Sigmoid colon (tissue), 7 donors: Measurements from ENCODE around the gene PRKACG. TPM values are rescaled to one million over a fixed set of nuclear protein-coding genes. Genes with fewer than 3 reads are reported as not detected.
"Not testable (repeated sequence)": the region's sequence is repeated elsewhere in the genome, so short reads cannot be mapped to it uniquely, and the experiment has no call there.

Experiments used
- DNase-seq: peaks from one replicate; pipeline ENCODE4 v3.0.0-alpha.2; 2019
- H3K27ac ChIP-seq, 4 donors: fragments of 200-600 bp; sonication (generic); one replicate each; pipeline ENCODE4 v1.5.1; 2016 to 2019; ENCODE audit warnings: mild to moderate bottlenecking in 1 of 4
- H3K27me3 ChIP-seq, 3 donors: fragments of 200-600 bp; sonication (generic); one replicate each; pipeline ENCODE4 v1.5.1; 2019; ENCODE audit warnings: mild to moderate bottlenecking in 1 of 3
- H3K36me3 ChIP-seq, 4 donors: fragments of 200-600 bp; sonication (generic); one replicate each; pipeline ENCODE4 v1.5.1; 2016 to 2019
- H3K4me1 ChIP-seq, 4 donors: fragments of 200-600 bp; sonication (generic); one replicate each; pipeline ENCODE4 v1.5.1; 2017 to 2019
- H3K4me3 ChIP-seq, 4 donors: fragments of 200-600 bp; sonication (generic); one replicate each; pipeline ENCODE4 v1.5.1; 2017 to 2019; ENCODE audit warnings: mild to moderate bottlenecking in 2 of 4, moderate library complexity in 1 of 4
- H3K9me3 ChIP-seq, 4 donors: fragments of 200-600 bp in 3 of 4; sonication (generic) in 3 of 4; one replicate each; pipeline versions ENCODE4 v1.5.1 to v1.6.1; 2013 to 2019
- CTCF ChIP-seq, 4 experiments: fragments of 450-650 bp in 3 of 4; fragments of 200-600 bp in 1 of 4; IDR thresholded peaks; one replicate each; pipeline ENCODE4 v1.5.1; 2016 to 2019; ENCODE audit warnings: antibody characterized with exemption in 4 of 4, mild to moderate bottlenecking in 3 of 4, moderate library complexity in 2 of 4
- EP300 ChIP-seq, 4 donors: sonication (generic); formaldehyde crosslinking; IDR thresholded peaks; one replicate each; pipeline ENCODE4 v1.6.1; 2017; ENCODE audit warnings: antibody characterized with exemption in 4 of 4
- POLR2A ChIP-seq, 2 donors: fragments of 450-650 bp; IDR thresholded peaks; one replicate each; pipeline ENCODE4 v1.6.1; 2016; ENCODE audit warnings: antibody characterized with exemption in 2 of 2, mild to moderate bottlenecking in 2 of 2, moderate library complexity in 2 of 2
- POLR2AphosphoS5 ChIP-seq, 4 donors: sonication (generic); formaldehyde crosslinking; IDR thresholded peaks; one replicate each; pipeline ENCODE4 v1.6.1; 2017; ENCODE audit warnings: antibody characterized with exemption in 4 of 4
- WGBS, 2 donors: extraction: QIAGEN DNeasy Blood & Tissue Kit; methylation state at CpG; one replicate each; pipeline ENCODE4 v1.1.7; 2013; 5-methylcytosine and 5-hydroxymethylcytosine counted together
- intact Hi-C: fragments of 100-400 bp; cut with DNase I; formaldehyde crosslinking; loops from one replicate; pipeline ENCODE4 v1.15.1; 2023
- polyA plus RNA-seq, 3 donors: library from polyadenylated mRNA; stranded (reverse); fragments of 200-250 nt; gene quantifications; one replicate each; pipeline ENCODE4 v1.2.3, GENCODE V29; 2013
- total RNA-seq, 4 donors: library from RNA; depleted of rRNA; stranded (reverse); fragments of >200 nt; gene quantifications; one replicate each; pipeline ENCODE4 v1.1.0, GENCODE V29; 2016
- donor health status: healthy with polysubstance abuse.
- donor health status: Bipolar disorder and iron deficiency.
- donor health status: healthy.

PRKACG gene
- total and polyA plus RNA-seq, 7 donors: not detected

- Histone ChIP-seq H3K27ac (no peak overlapping the region), H3K9me3 (no peaks in the 10 kb centered on the region), H3K4me3 (no peak overlapping the region), H3K4me1 (no peaks in the 10 kb centered on the region), H3K27me3 (no peaks in the 10 kb centered on the region), H3K36me3 (peaks cover 0 to 13% (median 0%) of the 10 kb centered on the region in 4 donors)
- intact Hi-C loops: loop anchor here (2.0 kb wide), 1 partner anchor 138 kb away; no protein-coding TSS in a partner anchor
- DNase-seq: no peak
- no peak for TF ChIP-seq CTCF (IDR thresholded peaks at IDR 0.05)
- TF ChIP-seq POLR2AphosphoS5 (IDR thresholded peaks at IDR 0.05): no peak
- no peak for TF ChIP-seq POLR2A (IDR thresholded peaks at IDR 0.05)
- TF ChIP-seq EP300 (IDR thresholded peaks at IDR 0.05): no peak
- WGBS, 2 donors: 82 to 83% methylated on average over 1 of the region's 1 CpG
Measured at GRCh38 chr9:69054989-69055388, 41.1 kb upstream of the PRKACG start.

GRCh38 chr9:69050936-69051335 is 37.0 kb upstream of the PRKACG start:
- H3K9me3 ChIP-seq, H3K27ac ChIP-seq, H3K4me1 ChIP-seq, DNase-seq, H3K4me3 ChIP-seq, H3K27me3 ChIP-seq, intact Hi-C loops: not testable (repeated sequence)
- 88 to 90% methylated on average over 12 of the region's 12 CpGs for WGBS, 2 donors
- peaks cover 9 to 42% (median 11%) of the 10 kb centered on the region in 4 donors for H3K36me3 ChIP-seq

- WGBS, 2 donors: 87 to 96% methylated on average over 6 of the region's 6 CpGs
- Histone ChIP-seq H3K9me3 (no peaks in the 10 kb centered on the region), H3K4me1 (peaks cover 0 to 9% (median 7%) of the 10 kb centered on the region in 4 donors), H3K4me3 (no peak overlapping the region), H3K27ac (no peak overlapping the region), H3K36me3 (peaks cover 9 to 39% (median 11%) of the 10 kb centered on the region in 4 donors), H3K27me3 (no peaks in the 10 kb centered on the region)
- intact Hi-C loops: no loop called here
- DNase-seq: no peak
- TF ChIP-seq CTCF (IDR thresholded peaks at IDR 0.05) (no peak), POLR2A (IDR thresholded peaks at IDR 0.05) (no peak), EP300 (IDR thresholded peaks at IDR 0.05) (no peak), POLR2AphosphoS5 (IDR thresholded peaks at IDR 0.05) (no peak)
Measured at GRCh38 chr9:69049094-69049493, 35.2 kb upstream of the PRKACG start.

- no peaks in the 10 kb centered on the region for H3K9me3 ChIP-seq
- H3K4me1 ChIP-seq: peaks cover 0 to 10% (median 7%) of the 10 kb centered on the region in 4 donors
- peaks cover 9 to 39% (median 11%) of the 10 kb centered on the region in 4 donors for H3K36me3 ChIP-seq
- H3K4me3 ChIP-seq: no peak overlapping the region
- H3K27ac ChIP-seq: no peak overlapping the region
- 63 to 68% methylated on average over 4 of the region's 4 CpGs for WGBS, 2 donors
- H3K27me3 ChIP-seq: no peaks in the 10 kb centered on the region
- intact Hi-C loops: no loop called here
- TF ChIP-seq POLR2AphosphoS5 (IDR thresholded peaks at IDR 0.05) (no peak), CTCF (IDR thresholded peaks at IDR 0.05) (no peak), EP300 (IDR thresholded peaks at IDR 0.05) (no peak), POLR2A (IDR thresholded peaks at IDR 0.05) (no peak)
- no peak for DNase-seq
Measured at GRCh38 chr9:69047371-69047770, 33.5 kb upstream of the PRKACG start.

GRCh38 chr9:69046723-69047122 is 32.8 kb upstream of the PRKACG start:
- no peak overlapping the region for H3K27ac ChIP-seq
- H3K27me3 ChIP-seq: no peaks in the 10 kb centered on the region
- WGBS, 2 donors: 65 to 79% methylated on average over 4 of the region's 4 CpGs
- H3K36me3 ChIP-seq: peaks cover 9 to 39% (median 11%) of the 10 kb centered on the region in 4 donors
- no peak for DNase-seq
- H3K4me3 ChIP-seq: no peak overlapping the region
- H3K4me1 ChIP-seq: peaks cover 0 to 10% (median 7%) of the 10 kb centered on the region in 4 donors
- H3K9me3 ChIP-seq: no peaks in the 10 kb centered on the region
- intact Hi-C loops: no loop called here
- TF ChIP-seq POLR2AphosphoS5 (IDR thresholded peaks at IDR 0.05) (no peak), CTCF (IDR thresholded peaks at IDR 0.05) (no peak), POLR2A (IDR thresholded peaks at IDR 0.05) (no peak), EP300 (IDR thresholded peaks at IDR 0.05) (no peak)
